Measurements from ENCODE around the gene C11orf21. TPM values are rescaled to one million over a fixed set of nuclear protein-coding genes. Genes with fewer than 3 reads are reported as not detected.

The C11orf21 gene
- total and polyA plus RNA-seq, 9 donors: 0.12 to 0.75 (median 0.35) TPM; not detected in 2

DNA sequence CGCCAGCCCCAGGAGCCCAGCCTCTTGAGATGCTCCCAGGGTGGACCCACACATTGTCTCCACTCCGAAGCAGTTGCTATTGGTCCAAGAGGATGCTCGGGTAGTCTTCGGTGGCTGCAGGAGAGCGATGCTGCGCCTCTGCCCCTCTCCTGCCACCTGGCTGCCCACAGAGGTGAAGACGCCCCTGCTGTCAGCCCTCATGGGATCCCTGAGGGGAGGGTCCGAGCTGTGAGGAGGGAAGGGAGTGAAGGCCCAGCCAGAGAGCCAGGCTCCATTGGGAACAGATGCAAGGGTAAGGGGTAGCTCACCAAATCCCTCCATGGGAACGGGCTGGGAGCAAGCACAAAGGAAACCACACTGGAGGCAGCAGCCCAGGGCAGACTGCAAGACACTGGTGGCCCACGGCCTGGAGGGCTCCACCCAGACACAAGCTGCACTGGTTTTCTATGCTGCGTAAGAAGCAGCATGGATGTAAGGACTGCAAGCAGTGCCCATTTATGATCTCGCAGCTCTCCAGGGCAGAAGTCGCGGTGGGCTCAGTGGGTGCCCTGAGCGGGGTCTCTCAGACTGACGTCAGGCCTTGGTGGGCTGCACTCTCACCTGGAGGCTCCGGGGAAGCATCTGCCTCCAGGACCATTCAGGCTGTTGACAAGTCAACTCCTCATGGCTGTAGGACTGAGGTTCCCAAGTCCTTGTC, 15.8 kb upstream of the C11orf21 start:
- Histone ChIP-seq H3K4me1 (ENCODE audit: insufficient read depth) (peaks cover 22% of the 10 kb centered on the region), H3K27me3 (no peaks in the 10 kb centered on the region), H3K27ac (no peak overlapping the region), H3K36me3 (no peaks in the 10 kb centered on the region), H3K4me3 (no peak overlapping the region), H3K9me3 (no peaks in the 10 kb centered on the region)
- no peak for DNase-seq
- TF ChIP-seq POLR2A (IDR thresholded peaks at IDR 0.05): no peak
- TF ChIP-seq, protein P1, sequence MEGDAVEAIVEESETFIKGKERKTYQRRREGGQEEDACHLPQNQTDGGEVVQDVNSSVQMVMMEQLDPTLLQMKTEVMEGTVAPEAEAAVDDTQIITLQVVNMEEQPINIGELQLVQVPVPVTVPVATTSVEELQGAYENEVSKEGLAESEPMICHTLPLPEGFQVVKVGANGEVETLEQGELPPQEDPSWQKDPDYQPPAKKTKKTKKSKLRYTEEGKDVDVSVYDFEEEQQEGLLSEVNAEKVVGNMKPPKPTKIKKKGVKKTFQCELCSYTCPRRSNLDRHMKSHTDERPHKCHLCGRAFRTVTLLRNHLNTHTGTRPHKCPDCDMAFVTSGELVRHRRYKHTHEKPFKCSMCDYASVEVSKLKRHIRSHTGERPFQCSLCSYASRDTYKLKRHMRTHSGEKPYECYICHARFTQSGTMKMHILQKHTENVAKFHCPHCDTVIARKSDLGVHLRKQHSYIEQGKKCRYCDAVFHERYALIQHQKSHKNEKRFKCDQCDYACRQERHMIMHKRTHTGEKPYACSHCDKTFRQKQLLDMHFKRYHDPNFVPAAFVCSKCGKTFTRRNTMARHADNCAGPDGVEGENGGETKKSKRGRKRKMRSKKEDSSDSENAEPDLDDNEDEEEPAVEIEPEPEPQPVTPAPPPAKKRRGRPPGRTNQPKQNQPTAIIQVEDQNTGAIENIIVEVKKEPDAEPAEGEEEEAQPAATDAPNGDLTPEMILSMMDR (IDR thresholded peaks at IDR 0.05): no peak
- no peak for TF ChIP-seq EP300 (IDR thresholded peaks at IDR 0.05)
- WGBS, 3 donors: 91 to 96% (median 94%) methylated on average over 17 of the region's 17 CpGs
- intact Hi-C loops (cut with DNase I): loop anchor here in 1 of 4 donors (5.0 kb wide), 1 partner anchor 60 kb away; the partner anchor contains the start of gene CD81

DNA sequence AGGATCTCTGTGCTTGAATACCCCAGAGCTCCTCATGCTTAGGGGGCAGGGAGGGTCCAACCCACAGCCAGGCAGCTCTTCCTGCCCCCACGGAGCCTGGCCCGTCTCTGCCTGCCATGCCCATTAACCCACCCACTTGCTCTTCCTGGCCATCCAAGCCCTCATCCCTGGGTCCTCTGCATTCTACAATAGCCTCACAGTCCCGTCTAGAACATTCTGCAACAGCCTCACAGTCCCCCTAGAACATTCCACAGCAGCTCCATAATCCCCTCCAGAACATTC, 15.2 kb upstream of the C11orf21 start:
- intact Hi-C loops (cut with DNase I): loop anchor here in 1 of 4 donors (5.0 kb wide), 1 partner anchor 60 kb away; the partner anchor contains the start of gene CD81
- Histone ChIP-seq H3K27ac (no peak overlapping the region), H3K9me3 (no peaks in the 10 kb centered on the region), H3K4me3 (no peak overlapping the region), H3K36me3 (no peaks in the 10 kb centered on the region), H3K27me3 (no peaks in the 10 kb centered on the region), H3K4me1 (ENCODE audit: insufficient read depth) (peaks cover 22% of the 10 kb centered on the region)
- TF ChIP-seq, protein P1 (IDR thresholded peaks at IDR 0.05): no peak
- TF ChIP-seq POLR2A (IDR thresholded peaks at IDR 0.05) (no peak), EP300 (IDR thresholded peaks at IDR 0.05) (no peak)
- WGBS, 3 donors: 88 to 96% (median 89%) methylated on average over 3 of the region's 3 CpGs
- DNase-seq: no peak

DNA sequence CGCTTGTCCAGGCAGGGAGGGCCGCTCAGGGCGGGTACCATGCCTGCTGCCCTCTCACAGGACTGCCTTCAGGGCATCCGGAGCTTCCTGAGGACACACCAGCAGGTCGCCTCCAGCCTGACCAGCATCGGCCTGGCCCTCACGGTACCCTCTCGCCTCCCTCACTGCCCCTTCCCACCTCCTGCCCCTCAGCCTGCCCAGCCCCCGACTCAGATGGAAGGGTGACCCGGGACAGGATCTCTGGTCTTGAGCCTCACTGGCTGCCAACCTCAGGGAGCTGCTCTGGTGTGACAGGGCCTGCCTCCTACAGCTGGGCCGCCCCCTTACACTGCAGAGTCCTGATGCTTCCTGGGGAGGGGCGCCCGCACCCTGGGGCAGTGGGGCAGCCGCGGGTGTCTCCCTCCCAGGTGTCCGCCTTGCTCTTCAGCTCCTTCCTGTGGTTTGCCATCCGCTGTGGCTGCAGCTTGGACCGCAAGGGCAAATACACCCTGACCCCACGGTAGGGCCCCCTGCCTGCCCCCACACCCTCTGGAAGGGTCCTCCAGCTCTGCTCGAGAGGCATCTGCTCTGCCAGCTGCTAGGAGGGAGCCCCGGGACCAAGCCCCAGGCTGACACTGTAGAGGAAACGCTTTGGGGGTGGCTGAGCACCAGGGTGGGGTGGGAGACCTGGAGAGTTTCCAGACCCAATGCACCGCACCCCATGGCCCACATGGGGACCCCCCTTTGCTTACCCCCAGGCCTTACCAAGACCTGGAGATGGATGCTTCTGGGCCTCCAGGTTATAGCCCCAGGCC, 14.6 kb upstream of the C11orf21 start:
- peaks cover 22% of the 10 kb centered on the region for H3K4me1 ChIP-seq (ENCODE audit: insufficient read depth)
- intact Hi-C loops (cut with DNase I): loop anchor here in 1 of 4 donors (5.0 kb wide), 1 partner anchor 61 kb away; the partner anchor contains the start of gene CD81

More for the DNA sequence above, 14.6 kb upstream of the C11orf21 start:
- H3K9me3 ChIP-seq: no peaks in the 10 kb centered on the region
- no peaks in the 10 kb centered on the region for H3K27me3 ChIP-seq
- peak in 2 of 5 donors; percentile 42 to 53 for DNase-seq
- WGBS, 3 donors: 90 to 91% (median 91%) methylated on average over 22 to 23 of the region's 23 CpGs
- H3K36me3 ChIP-seq: no peaks in the 10 kb centered on the region
- peak overlapping the region in 1 of 2 donors; percentile 83 for H3K27ac ChIP-seq
- no peak overlapping the region for H3K4me3 ChIP-seq
- TF ChIP-seq POLR2A (IDR thresholded peaks at IDR 0.05) (no peak), EP300 (IDR thresholded peaks at IDR 0.05) (no peak)
- TF ChIP-seq, protein P1 (IDR thresholded peaks at IDR 0.05): no peak

Measured in ovary (tissue), 9 donors.